Measurements from ENCODE around the gene SUPT20HL2.

GRCh38 chrX:24283127-24283794, 30.6 kb downstream of the SUPT20HL2 start:
- TF ChIP-seq, protein P1, sequence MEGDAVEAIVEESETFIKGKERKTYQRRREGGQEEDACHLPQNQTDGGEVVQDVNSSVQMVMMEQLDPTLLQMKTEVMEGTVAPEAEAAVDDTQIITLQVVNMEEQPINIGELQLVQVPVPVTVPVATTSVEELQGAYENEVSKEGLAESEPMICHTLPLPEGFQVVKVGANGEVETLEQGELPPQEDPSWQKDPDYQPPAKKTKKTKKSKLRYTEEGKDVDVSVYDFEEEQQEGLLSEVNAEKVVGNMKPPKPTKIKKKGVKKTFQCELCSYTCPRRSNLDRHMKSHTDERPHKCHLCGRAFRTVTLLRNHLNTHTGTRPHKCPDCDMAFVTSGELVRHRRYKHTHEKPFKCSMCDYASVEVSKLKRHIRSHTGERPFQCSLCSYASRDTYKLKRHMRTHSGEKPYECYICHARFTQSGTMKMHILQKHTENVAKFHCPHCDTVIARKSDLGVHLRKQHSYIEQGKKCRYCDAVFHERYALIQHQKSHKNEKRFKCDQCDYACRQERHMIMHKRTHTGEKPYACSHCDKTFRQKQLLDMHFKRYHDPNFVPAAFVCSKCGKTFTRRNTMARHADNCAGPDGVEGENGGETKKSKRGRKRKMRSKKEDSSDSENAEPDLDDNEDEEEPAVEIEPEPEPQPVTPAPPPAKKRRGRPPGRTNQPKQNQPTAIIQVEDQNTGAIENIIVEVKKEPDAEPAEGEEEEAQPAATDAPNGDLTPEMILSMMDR (IDR thresholded peaks at IDR 0.05; ENCODE audit: insufficient read depth, low read length, poor library complexity, severe bottlenecking) = no peak
- TF ChIP-seq EZH2phosphoT487 (conservative IDR thresholded peaks at IDR 0.05; ENCODE audit: low read length) = no peak

All from SU-DHL-6 (cell line).